ENCODE results near the gene IFRD2.

IFRD2 gene

DNA sequence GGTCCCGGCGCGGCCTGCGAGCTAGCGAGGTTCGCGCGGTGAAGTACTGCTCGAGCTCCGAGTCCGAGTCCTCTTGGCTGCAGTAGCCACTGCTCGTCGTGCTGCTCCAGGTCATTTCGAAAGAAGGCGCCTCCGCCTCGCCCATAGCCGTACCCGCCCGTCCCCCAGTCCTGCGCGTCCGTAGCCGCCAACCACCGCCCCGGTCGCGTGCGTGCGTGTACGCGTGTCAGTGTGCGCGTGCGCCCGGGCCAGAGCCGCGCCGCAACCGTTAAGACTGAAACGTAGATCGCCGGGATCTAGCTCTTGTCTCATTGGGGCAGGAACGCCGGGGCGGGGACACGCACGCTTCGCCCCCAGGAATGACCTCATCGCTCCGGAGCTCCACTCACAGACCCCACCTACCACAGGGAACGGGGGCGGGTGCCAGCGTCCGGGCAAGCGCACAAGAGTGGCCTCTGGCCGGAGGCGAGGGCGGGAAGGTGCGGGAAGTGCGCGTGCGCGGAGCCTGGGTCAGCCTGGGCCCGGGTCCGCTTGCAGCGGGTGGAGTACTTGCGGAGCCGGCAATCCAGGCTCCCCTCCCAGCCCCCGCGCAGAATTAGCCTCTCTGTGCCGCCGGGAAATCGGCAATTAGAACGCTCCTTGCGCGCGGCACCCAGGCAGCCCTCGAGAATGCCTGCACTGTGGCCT lies 45.1 kb upstream of the IFRD2 start:
- TF ChIP-seq CTCF (IDR thresholded peaks at IDR 0.05; ENCODE audit: low read depth, low read length), result no peak
- peak; percentile 99 for DNase-seq (ENCODE audit: extremely low read depth, low read depth)

DNA sequence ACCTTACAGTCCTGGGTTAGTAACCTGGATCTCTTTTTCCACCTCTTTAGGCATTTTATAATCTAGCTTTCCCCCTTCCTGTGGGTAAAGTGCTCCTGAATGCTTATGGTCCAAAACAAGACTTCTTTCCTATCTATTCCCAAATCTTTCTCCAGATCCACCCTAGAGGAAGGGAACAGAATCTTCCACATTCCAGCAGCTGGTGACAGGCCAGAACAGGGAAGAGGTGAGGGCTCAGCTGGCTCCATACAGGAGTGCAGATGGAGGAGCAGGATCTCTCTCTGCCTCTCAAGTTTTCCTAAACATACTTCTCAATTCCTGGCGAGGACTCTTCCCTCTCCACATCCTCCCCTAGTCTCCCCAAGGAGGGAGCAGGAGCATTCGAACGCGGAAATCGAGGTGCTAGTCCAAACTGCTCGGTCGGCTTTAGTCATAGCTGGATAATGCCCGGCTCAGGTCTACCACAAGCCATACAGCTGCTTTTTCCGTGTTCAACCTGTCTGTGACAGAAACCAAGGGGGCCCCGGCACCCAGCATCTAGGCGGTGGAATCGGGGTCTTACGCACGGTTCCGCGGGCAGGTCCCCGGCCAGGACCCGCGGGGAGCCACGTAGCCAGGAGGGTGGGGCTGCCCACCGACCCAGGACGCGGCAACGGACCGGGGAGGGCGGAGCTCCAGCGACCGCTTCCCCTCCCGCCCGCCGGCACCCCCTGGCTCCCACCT lies 44.4 kb upstream of the IFRD2 start:
- DNase-seq (ENCODE audit: extremely low read depth, low read depth), result no peak
- no peak for TF ChIP-seq CTCF (IDR thresholded peaks at IDR 0.05; ENCODE audit: low read depth, low read length)

- TF ChIP-seq CTCF (IDR thresholded peaks at IDR 0.05; ENCODE audit: low read depth, low read length), result no peak
- no peak for DNase-seq (ENCODE audit: extremely low read depth, low read depth)
Measured at GRCh38 chr3:50334339-50335075, 42.3 kb upstream of the IFRD2 start.

GRCh38 chr3:50333744-50334328 lies 41.6 kb upstream of the IFRD2 start:
- no peak for DNase-seq (ENCODE audit: extremely low read depth, low read depth)
- no peak for TF ChIP-seq CTCF (IDR thresholded peaks at IDR 0.05; ENCODE audit: low read depth, low read length)

- DNase-seq (ENCODE audit: extremely low read depth, low read depth), result no peak
- TF ChIP-seq CTCF (IDR thresholded peaks at IDR 0.05; ENCODE audit: low read depth, low read length), result no peak
Measured at GRCh38 chr3:50331364-50331907, 39.2 kb upstream of the IFRD2 start.

DNA sequence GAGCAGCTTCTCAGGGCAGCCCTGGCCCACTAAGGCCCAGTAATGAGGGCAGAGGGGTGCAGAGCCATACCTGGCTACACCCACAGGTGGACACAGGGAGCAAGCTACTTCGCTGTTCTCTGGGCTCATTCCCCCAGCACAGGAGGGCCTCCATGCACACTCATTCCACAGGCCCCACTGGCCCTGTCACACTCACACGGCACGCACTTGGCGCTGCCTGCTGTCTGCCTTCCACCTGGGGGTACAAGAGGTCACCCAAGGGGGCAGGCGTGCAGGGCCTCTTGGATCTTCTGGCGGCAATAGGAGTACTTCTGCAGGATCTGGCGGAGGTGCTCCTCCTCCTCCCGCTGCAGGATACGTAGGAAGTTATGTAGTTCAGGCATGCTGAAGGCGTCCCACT lies 38.1 kb upstream of the IFRD2 start:
- no peak for TF ChIP-seq CTCF (IDR thresholded peaks at IDR 0.05; ENCODE audit: low read depth, low read length)
- no peak for DNase-seq (ENCODE audit: extremely low read depth, low read depth)

Data from AG09319 (cell line).